ENCODE measurements around the gene ACBD7.

- no peak for TF ChIP-seq POLR2A (IDR thresholded peaks at IDR 0.05; ENCODE audit: low read depth, low read length)
- TF ChIP-seq POLR2AphosphoS5 (IDR thresholded peaks at IDR 0.05; ENCODE audit: low read depth, low read length) = no peak
Observed at GRCh38 chr10:15106352-15107013, 17.9 kb upstream of the ACBD7 start.
